ENCODE data around the gene GLIS2. TPM values are rescaled to one million over a fixed set of nuclear protein-coding genes. Genes with fewer than 3 reads are reported as not detected.

The GLIS2 gene
- total RNA-seq, 1 experiment from 2014 or later, result 23.0 TPM

DNA sequence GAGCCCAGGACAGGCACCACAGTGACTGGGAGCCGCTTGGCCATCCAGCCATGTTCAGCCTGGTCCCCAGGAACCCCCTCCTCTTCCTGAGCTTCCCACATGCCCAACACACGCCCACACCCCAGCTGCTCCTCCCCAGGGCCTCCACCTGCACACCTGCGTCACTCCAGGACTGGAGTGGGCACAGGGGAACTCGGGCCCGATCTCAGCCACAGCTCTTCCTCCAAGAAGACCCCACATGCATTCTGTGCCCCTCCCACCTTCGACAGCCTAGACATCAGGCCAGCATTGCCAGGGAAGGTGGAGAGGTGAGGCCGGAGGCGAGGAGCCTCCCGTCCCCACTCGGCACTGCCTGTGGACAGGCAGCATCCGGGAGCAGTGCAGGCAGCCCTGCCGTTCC is 49.7 kb downstream of the GLIS2 start:
- no peak for DNase-seq (ENCODE audit: low spot score)
- POLR2A ChIA-PET, result interaction anchor here (0.8 to 1.1 kb wide), 2 partner anchors 8 to 37 kb away, joined by 3 read pairs; no protein-coding TSS in a partner anchor
- no peak for ATAC-seq

DNA sequence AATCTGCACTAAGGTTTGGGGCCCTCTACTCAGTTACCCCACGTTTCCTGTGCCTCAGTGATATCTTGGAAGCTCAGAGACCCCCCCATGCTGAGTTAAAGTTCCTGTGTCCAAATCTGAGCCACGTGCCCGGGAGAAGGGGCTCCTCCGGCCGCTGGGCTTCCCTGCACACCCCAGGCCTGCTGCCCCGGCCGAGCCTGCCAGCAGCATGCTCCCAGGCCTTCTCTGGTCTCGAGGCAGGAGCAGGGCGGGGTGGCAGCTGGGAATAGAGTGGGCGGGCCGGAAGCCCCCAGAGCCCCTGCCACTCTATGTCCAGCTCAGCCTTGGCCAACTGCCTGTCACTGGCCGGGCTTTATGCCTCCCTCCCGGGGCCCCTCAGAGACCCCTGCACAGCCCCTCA is 50.1 kb downstream of the GLIS2 start:
- no peak for DNase-seq (ENCODE audit: low spot score)
- Mint-ChIP-seq H3K27ac (no peak overlapping the region), H3K4me1 (no peaks in the 10 kb centered on the region), H3K4me3 (no peak overlapping the region), H3K27me3 (ENCODE audit: low read depth) (no peaks in the 10 kb centered on the region), H3K9me3 (no peaks in the 10 kb centered on the region), H3K36me3 (no peaks in the 10 kb centered on the region)
- POLR2A ChIA-PET, result interaction anchor here (0.8 to 1.1 kb wide), 2 partner anchors 8 to 37 kb away, joined by 3 read pairs; no protein-coding TSS in a partner anchor
- ATAC-seq, result no peak
- CTCF ChIA-PET, result interaction anchor here (0.6 to 2.5 kb wide), 2 partner anchors 12 to 36 kb away, joined by 3 to 14 read pairs; no protein-coding TSS in a partner anchor
- TF ChIP-seq ZNF281 (CRISPR knock-in tag; IDR thresholded peaks at IDR 0.05), result no peak
- TF ChIP-seq, protein P1, sequence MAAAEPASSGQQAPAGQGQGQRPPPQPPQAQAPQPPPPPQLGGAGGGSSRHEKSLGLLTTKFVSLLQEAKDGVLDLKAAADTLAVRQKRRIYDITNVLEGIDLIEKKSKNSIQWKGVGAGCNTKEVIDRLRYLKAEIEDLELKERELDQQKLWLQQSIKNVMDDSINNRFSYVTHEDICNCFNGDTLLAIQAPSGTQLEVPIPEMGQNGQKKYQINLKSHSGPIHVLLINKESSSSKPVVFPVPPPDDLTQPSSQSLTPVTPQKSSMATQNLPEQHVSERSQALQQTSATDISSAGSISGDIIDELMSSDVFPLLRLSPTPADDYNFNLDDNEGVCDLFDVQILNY (CRISPR knock-in tag; IDR thresholded peaks at IDR 0.05), result no peak
- TF ChIP-seq NR1H2 (CRISPR knock-in tag; IDR thresholded peaks at IDR 0.05), result no peak
- no peak for TF ChIP-seq FOXP4 (CRISPR knock-in tag; IDR thresholded peaks at IDR 0.05)
- TF ChIP-seq, protein P2, sequence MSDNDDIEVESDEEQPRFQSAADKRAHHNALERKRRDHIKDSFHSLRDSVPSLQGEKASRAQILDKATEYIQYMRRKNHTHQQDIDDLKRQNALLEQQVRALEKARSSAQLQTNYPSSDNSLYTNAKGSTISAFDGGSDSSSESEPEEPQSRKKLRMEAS (CRISPR knock-in tag; IDR thresholded peaks at IDR 0.05), result no peak
- TF ChIP-seq, protein P3, sequence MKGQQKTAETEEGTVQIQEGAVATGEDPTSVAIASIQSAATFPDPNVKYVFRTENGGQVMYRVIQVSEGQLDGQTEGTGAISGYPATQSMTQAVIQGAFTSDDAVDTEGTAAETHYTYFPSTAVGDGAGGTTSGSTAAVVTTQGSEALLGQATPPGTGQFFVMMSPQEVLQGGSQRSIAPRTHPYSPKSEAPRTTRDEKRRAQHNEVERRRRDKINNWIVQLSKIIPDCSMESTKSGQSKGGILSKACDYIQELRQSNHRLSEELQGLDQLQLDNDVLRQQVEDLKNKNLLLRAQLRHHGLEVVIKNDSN (CRISPR knock-in tag; IDR thresholded peaks at IDR 0.05), result no peak
- no peak for TF ChIP-seq CBFB (CRISPR knock-in tag; IDR thresholded peaks at IDR 0.05; ENCODE audit: low read depth)
- TF ChIP-seq OVOL2 (CRISPR knock-in tag; IDR thresholded peaks at IDR 0.05; ENCODE audit: borderline replicate concordance), result no peak
- no peak for TF ChIP-seq EMX1 (CRISPR knock-in tag; IDR thresholded peaks at IDR 0.05)
- no peak for TF ChIP-seq E2F4 (CRISPR knock-in tag; IDR thresholded peaks at IDR 0.05; ENCODE audit: borderline replicate concordance, low read depth)
- TF ChIP-seq HMGA2 (CRISPR knock-in tag; IDR thresholded peaks at IDR 0.05), result no peak

More for the DNA sequence above, 49.7 kb downstream of the GLIS2 start:
- TF ChIP-seq USF2 (CRISPR knock-in tag; IDR thresholded peaks at IDR 0.05), result no peak
- TF ChIP-seq, protein P4, sequence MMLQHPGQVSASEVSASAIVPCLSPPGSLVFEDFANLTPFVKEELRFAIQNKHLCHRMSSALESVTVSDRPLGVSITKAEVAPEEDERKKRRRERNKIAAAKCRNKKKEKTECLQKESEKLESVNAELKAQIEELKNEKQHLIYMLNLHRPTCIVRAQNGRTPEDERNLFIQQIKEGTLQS (CRISPR knock-in tag; conservative IDR thresholded peaks at IDR 0.05), result no peak
- no peak for TF ChIP-seq NR1H2 (CRISPR knock-in tag; IDR thresholded peaks at IDR 0.05)
- no peak for TF ChIP-seq CTCF (IDR thresholded peaks at IDR 0.05)
- H3K36me3 Mint-ChIP-seq, result no peaks in the 10 kb centered on the region
- H3K4me1 Mint-ChIP-seq, result no peaks in the 10 kb centered on the region
- H3K9me3 Mint-ChIP-seq, result no peaks in the 10 kb centered on the region
- no peak overlapping the region for H3K27ac Mint-ChIP-seq
- no peaks in the 10 kb centered on the region for H3K27me3 Mint-ChIP-seq (ENCODE audit: low read depth)
- CTCF ChIA-PET, result interaction anchor here (0.6 to 2.5 kb wide), 3 partner anchors 12 to 39 kb away, joined by 3 to 14 read pairs (median 13); no protein-coding TSS in a partner anchor
- no peak overlapping the region for H3K4me3 Mint-ChIP-seq
